Measurements from ENCODE around the gene BDH2.

Gene BDH2

GRCh38 chr4:103099691-103100392, at the start of gene BDH2:
Gene BDH2 (minus strand): TSS chr4:103099834. CDS start chr4:103096254, 3,580 bp downstream.
- H3K4me3 ChIP-seq (ENCODE audit: low read length): peak within 1 kb of the TSS; percentile 69
- no peak for TF ChIP-seq ZNF274 (IDR thresholded peaks at IDR 0.05; ENCODE audit: low read depth, low read length)

GRCh38 chr4:103144926-103145325, 45.3 kb upstream of the BDH2 start:
- H3K4me3 ChIP-seq (ENCODE audit: low read length): no peak overlapping the region
- TF ChIP-seq ZNF274 (IDR thresholded peaks at IDR 0.05; ENCODE audit: low read depth, low read length): no peak

- TF ChIP-seq ZNF274 (IDR thresholded peaks at IDR 0.05; ENCODE audit: low read depth, low read length): no peak
- H3K4me3 ChIP-seq (ENCODE audit: low read length): no peak overlapping the region
These were observed 37.8 kb upstream of the BDH2 start for GRCh38 chr4:103137446-103137827.

- TF ChIP-seq ZNF274 (IDR thresholded peaks at IDR 0.05; ENCODE audit: low read depth, low read length): no peak
- H3K4me3 ChIP-seq (ENCODE audit: low read length): no peak overlapping the region
These were observed 37.2 kb upstream of the BDH2 start for GRCh38 chr4:103136671-103137445.

GRCh38 chr4:103129174-103129573, 29.5 kb upstream of the BDH2 start:
- no peak for TF ChIP-seq ZNF274 (IDR thresholded peaks at IDR 0.05; ENCODE audit: low read depth, low read length)
- H3K4me3 ChIP-seq (ENCODE audit: low read length): no peak overlapping the region

GRCh38 chr4:103126126-103126525, 26.5 kb upstream of the BDH2 start:
- H3K4me3 ChIP-seq (ENCODE audit: low read length): no peak overlapping the region
- TF ChIP-seq ZNF274 (IDR thresholded peaks at IDR 0.05; ENCODE audit: low read depth, low read length): no peak

- TF ChIP-seq ZNF274 (IDR thresholded peaks at IDR 0.05; ENCODE audit: low read depth, low read length): no peak
- H3K4me3 ChIP-seq (ENCODE audit: low read length): no peak overlapping the region
These were observed 23.5 kb upstream of the BDH2 start for GRCh38 chr4:103123114-103123513.

GRCh38 chr4:103118166-103118565, 18.5 kb upstream of the BDH2 start:
- no peak overlapping the region for H3K4me3 ChIP-seq (ENCODE audit: low read length)
- TF ChIP-seq ZNF274 (IDR thresholded peaks at IDR 0.05; ENCODE audit: low read depth, low read length): no peak

- TF ChIP-seq ZNF274 (IDR thresholded peaks at IDR 0.05; ENCODE audit: low read depth, low read length): no peak
- H3K4me3 ChIP-seq (ENCODE audit: low read length): no peak overlapping the region
These were observed 12.0 kb upstream of the BDH2 start for GRCh38 chr4:103111598-103111997.

- H3K4me3 ChIP-seq (ENCODE audit: low read length): no peak overlapping the region
- TF ChIP-seq ZNF274 (IDR thresholded peaks at IDR 0.05; ENCODE audit: low read depth, low read length): no peak
These were observed 8.9 kb upstream of the BDH2 start for GRCh38 chr4:103108542-103108941.

GRCh38 chr4:103105558-103106356, 6.1 kb upstream of the BDH2 start:
- H3K4me3 ChIP-seq (ENCODE audit: low read length): no peak overlapping the region
- no peak for TF ChIP-seq ZNF274 (IDR thresholded peaks at IDR 0.05; ENCODE audit: low read depth, low read length)

- TF ChIP-seq ZNF274 (IDR thresholded peaks at IDR 0.05; ENCODE audit: low read depth, low read length): no peak
- no peak overlapping the region for H3K4me3 ChIP-seq (ENCODE audit: low read length)
These were observed 5.3 kb upstream of the BDH2 start for GRCh38 chr4:103104886-103105285.

- no peak for TF ChIP-seq ZNF274 (IDR thresholded peaks at IDR 0.05; ENCODE audit: low read depth, low read length)
- H3K4me3 ChIP-seq (ENCODE audit: low read length): no peak overlapping the region
These were observed 1.1 kb upstream of the BDH2 start for GRCh38 chr4:103100691-103101090.

- peak overlapping the region; percentile 69 for H3K4me3 ChIP-seq (ENCODE audit: low read length)
- no peak for TF ChIP-seq ZNF274 (IDR thresholded peaks at IDR 0.05; ENCODE audit: low read depth, low read length)
These were observed 736 bp downstream of the BDH2 start for GRCh38 chr4:103098756-103099440.

Data from GM08714 (cell line).